Vagina (tissue), 2 donors: Measurements from ENCODE around the gene PTPRM. TPM values are rescaled to one million over a fixed set of nuclear protein-coding genes. Genes with fewer than 3 reads are reported as not detected.

Experiments
- DNase-seq, 2 donors: peaks; one replicate each; pipeline ENCODE4 v3.0.0-alpha.2; 2017; ENCODE audit errors: extremely low spot score in 2 of 2
- H3K27ac ChIP-seq: fragments of 200-600 bp; sonication (generic); one replicate; pipeline ENCODE4 v1.5.1; 2019
- H3K27me3 ChIP-seq: fragments of 200-600 bp; sonication (generic); one replicate; pipeline ENCODE4 v1.5.1; 2019
- H3K36me3 ChIP-seq, 2 donors: fragments of 200-600 bp; sonication (generic); one replicate each; pipeline ENCODE4 v1.5.1; 2017 to 2019
- H3K4me1 ChIP-seq: fragments of 200-600 bp; sonication (generic); one replicate; pipeline ENCODE4 v1.5.1; 2019
- H3K4me3 ChIP-seq, 2 donors: fragments of 200-600 bp; sonication (generic); 1 replicate in 1 of 2; 2 replicates in 1 of 2; pipeline ENCODE4 v1.5.1; 2016 to 2019
- H3K9me3 ChIP-seq: fragments of 200-600 bp; sonication (generic); one replicate; pipeline ENCODE4 v1.5.1; 2019
- POLR2A ChIP-seq, 2 donors: fragments of 450-650 bp; IDR thresholded peaks; one replicate each; pipeline ENCODE4 v1.6.1; 2017; ENCODE audit warnings: antibody characterized with exemption in 2 of 2, mild to moderate bottlenecking in 2 of 2, moderate library complexity in 2 of 2
- POLR2AphosphoS5 ChIP-seq, 2 donors: sonication (generic); formaldehyde crosslinking; IDR thresholded peaks; one replicate each; pipeline ENCODE4 v1.9.0; 2017; ENCODE audit warnings: antibody characterized with exemption in 2 of 2, mild to moderate bottlenecking in 2 of 2, low read depth in 1 of 2; ENCODE audit not compliant: insufficient read depth in 1 of 2
- intact Hi-C: fragments of 100-400 bp; cut with DNase I; formaldehyde crosslinking; loops from one replicate; pipeline ENCODE4 v1.15.1; 2023
- total RNA-seq: library from RNA; depleted of rRNA; stranded (reverse); fragments of >200 nt; gene quantifications from one replicate; pipeline ENCODE4 v1.2.3, GENCODE V29; 2016
- TF ChIP-seq, protein P1 (sequence below), 3 experiments: fragments of 450-650 bp in 2 of 3; fragments of 200-600 bp in 1 of 3; sonication (generic) in 1 of 3; IDR thresholded peaks; one replicate each; pipeline ENCODE4 v1.5.1; 2017 to 2019; ENCODE audit warnings: antibody characterized with exemption in 3 of 3, mild to moderate bottlenecking in 2 of 3, moderate library complexity in 2 of 3

PTPRM gene
- total RNA-seq, 1 donor from 2014 or later, result 60.2 TPM

DNA sequence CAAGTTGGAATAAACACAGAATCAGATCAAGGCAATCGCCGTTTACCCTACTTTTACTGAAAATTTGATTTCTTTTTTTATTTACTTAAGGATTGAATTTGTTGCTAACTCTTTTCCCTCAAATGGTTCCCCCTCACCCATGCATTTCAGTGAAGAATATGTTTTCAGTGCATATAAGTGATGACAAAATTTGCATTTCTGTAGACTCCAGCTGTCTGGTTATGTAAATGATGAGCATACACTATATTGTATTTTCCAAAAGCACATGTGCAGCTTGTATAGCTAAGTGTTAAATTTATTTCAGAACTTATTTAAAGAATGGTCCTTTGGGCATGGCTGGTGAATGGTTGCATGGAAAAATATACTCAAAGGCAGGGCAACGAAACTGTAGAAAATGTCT, 437.7 kb downstream of the PTPRM start:
- H3K36me3 ChIP-seq, result no peaks in the 10 kb centered on the region
- no peak overlapping the region for H3K27ac ChIP-seq
- no peak for DNase-seq
- TF ChIP-seq POLR2A (IDR thresholded peaks at IDR 0.05), result no peak
- TF ChIP-seq, protein P1, sequence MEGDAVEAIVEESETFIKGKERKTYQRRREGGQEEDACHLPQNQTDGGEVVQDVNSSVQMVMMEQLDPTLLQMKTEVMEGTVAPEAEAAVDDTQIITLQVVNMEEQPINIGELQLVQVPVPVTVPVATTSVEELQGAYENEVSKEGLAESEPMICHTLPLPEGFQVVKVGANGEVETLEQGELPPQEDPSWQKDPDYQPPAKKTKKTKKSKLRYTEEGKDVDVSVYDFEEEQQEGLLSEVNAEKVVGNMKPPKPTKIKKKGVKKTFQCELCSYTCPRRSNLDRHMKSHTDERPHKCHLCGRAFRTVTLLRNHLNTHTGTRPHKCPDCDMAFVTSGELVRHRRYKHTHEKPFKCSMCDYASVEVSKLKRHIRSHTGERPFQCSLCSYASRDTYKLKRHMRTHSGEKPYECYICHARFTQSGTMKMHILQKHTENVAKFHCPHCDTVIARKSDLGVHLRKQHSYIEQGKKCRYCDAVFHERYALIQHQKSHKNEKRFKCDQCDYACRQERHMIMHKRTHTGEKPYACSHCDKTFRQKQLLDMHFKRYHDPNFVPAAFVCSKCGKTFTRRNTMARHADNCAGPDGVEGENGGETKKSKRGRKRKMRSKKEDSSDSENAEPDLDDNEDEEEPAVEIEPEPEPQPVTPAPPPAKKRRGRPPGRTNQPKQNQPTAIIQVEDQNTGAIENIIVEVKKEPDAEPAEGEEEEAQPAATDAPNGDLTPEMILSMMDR (IDR thresholded peaks at IDR 0.05), result no peak
- no peak for TF ChIP-seq POLR2AphosphoS5 (IDR thresholded peaks at IDR 0.05; ENCODE audit: insufficient read depth in 1 of 2, low read depth in 1 of 2)
- H3K9me3 ChIP-seq, result no peaks in the 10 kb centered on the region
- no peaks in the 10 kb centered on the region for H3K27me3 ChIP-seq
- H3K4me3 ChIP-seq, result no peak overlapping the region
- H3K4me1 ChIP-seq, result no peaks in the 10 kb centered on the region
- intact Hi-C loops, result no loop called here

DNA sequence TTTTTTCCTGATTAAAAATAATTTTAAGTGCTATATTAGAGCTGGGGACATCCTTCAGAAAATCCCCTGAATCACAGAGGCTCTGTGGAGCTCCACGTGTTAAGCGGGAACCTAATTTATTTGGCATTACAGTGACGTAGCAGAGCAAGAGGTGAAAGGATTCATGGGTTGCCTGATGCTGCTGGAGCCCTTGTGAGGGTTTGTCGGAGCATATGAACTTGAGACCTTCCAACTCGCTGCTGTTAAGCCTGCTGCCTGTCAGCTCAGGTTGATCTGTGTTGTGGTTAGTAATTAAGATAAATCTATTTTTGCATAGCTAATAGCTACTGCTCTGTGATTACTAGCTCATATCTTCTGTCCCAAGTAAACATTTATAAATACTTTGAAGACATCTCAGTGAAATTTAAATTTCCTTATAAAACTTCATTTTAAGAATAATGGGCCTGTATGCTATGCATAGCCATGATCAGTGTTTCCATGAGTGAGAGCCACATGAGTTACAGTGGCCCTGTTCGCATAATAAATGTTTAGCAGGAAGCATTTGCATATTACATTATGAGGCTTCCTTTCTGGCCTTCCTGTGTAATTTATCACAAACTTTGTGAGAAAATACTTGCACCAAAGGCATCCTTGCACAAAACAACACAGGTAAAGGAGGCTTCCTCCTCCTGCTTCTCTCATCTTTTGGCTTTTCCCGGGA, 438.9 kb downstream of the PTPRM start:
- Histone ChIP-seq H3K27ac (no peak overlapping the region), H3K4me1 (no peaks in the 10 kb centered on the region), H3K9me3 (no peaks in the 10 kb centered on the region), H3K4me3 (no peak overlapping the region), H3K36me3 (no peaks in the 10 kb centered on the region), H3K27me3 (no peaks in the 10 kb centered on the region)
- DNase-seq, result no peak
- intact Hi-C loops, result no loop called here
- TF ChIP-seq, protein P1 (IDR thresholded peaks at IDR 0.05), result no peak
- no peak for TF ChIP-seq POLR2AphosphoS5 (IDR thresholded peaks at IDR 0.05; ENCODE audit: insufficient read depth in 1 of 2, low read depth in 1 of 2)
- TF ChIP-seq POLR2A (IDR thresholded peaks at IDR 0.05), result no peak

DNA sequence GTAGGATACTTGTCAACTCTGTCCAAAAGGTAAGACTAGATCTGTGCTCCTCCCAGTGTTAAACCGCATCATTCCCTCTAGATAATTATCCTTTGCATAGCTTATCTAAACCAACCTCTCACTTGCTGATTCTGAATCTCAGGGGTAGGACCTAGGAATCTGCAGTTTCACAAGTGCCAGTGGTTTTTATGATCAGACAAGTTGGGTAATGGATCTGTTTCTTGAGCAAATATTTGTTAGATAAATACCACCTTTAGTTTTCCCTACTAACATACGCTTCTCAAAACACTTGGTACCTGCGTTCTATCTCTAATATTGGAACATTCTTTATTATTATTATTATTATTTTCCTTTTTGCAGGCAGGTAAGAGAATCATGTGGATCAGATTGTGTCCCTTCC, 439.9 kb downstream of the PTPRM start:
- no peak overlapping the region for H3K4me3 ChIP-seq
- intact Hi-C loops, result no loop called here
- TF ChIP-seq, protein P1 (IDR thresholded peaks at IDR 0.05), result no peak
- no peak for TF ChIP-seq POLR2A (IDR thresholded peaks at IDR 0.05)
- no peak for TF ChIP-seq POLR2AphosphoS5 (IDR thresholded peaks at IDR 0.05; ENCODE audit: insufficient read depth in 1 of 2, low read depth in 1 of 2)
- no peaks in the 10 kb centered on the region for H3K9me3 ChIP-seq
- DNase-seq, result no peak
- H3K36me3 ChIP-seq, result no peaks in the 10 kb centered on the region
- no peak overlapping the region for H3K27ac ChIP-seq
- no peaks in the 10 kb centered on the region for H3K27me3 ChIP-seq
- no peaks in the 10 kb centered on the region for H3K4me1 ChIP-seq

DNA sequence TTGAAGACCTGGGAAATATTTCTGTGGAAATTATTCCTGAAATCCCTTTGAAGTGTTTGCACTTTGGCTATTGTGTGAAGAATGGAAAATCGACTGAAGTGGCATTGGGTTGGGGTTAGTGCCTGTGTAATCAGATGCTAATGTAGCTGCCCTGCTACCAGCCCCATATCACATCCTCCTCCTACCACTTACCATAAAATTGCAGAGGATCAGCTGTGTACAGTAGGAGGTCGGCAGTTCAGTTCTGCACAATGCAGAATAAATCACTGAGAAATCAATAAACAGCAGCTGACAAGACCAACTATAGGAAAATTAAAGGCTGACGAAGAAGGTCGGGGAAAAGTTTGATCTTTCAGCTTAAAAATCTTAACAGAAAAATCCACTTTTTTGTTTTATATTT, 440.9 kb downstream of the PTPRM start:
- H3K4me1 ChIP-seq, result no peaks in the 10 kb centered on the region
- H3K27ac ChIP-seq, result no peak overlapping the region
- no peak overlapping the region for H3K4me3 ChIP-seq
- TF ChIP-seq, protein P1 (IDR thresholded peaks at IDR 0.05), result no peak
- no peak for TF ChIP-seq POLR2A (IDR thresholded peaks at IDR 0.05)
- TF ChIP-seq POLR2AphosphoS5 (IDR thresholded peaks at IDR 0.05; ENCODE audit: insufficient read depth in 1 of 2, low read depth in 1 of 2), result no peak
- DNase-seq, result no peak
- H3K27me3 ChIP-seq, result no peaks in the 10 kb centered on the region
- no peaks in the 10 kb centered on the region for H3K36me3 ChIP-seq
- intact Hi-C loops, result no loop called here
- no peaks in the 10 kb centered on the region for H3K9me3 ChIP-seq

DNA sequence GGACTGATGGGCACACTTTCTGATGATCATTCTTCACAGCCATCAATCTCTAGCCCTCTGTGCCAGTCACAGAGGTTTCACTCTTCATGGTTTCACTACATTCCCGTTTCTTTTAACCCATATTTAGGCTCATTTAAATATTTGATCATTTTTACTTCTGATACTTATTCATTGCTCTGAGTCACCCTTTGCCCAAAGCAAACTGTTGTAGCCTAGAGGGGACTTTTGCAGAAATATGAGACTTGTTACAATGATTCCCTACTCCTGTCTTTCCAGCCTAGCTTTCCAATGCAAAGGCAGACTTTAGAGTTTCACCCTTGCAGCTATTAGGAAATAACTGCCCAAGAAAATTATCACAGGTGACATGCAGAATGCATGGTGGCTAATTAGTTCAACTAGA, 444.2 kb downstream of the PTPRM start:
- TF ChIP-seq, protein P1 (IDR thresholded peaks at IDR 0.05), result no peak
- TF ChIP-seq POLR2A (IDR thresholded peaks at IDR 0.05) (no peak), POLR2AphosphoS5 (IDR thresholded peaks at IDR 0.05; ENCODE audit: insufficient read depth in 1 of 2, low read depth in 1 of 2) (no peak)
- Histone ChIP-seq H3K36me3 (no peaks in the 10 kb centered on the region), H3K4me1 (no peaks in the 10 kb centered on the region), H3K27me3 (no peaks in the 10 kb centered on the region), H3K4me3 (no peak overlapping the region), H3K9me3 (no peaks in the 10 kb centered on the region), H3K27ac (no peak overlapping the region)
- intact Hi-C loops, result no loop called here
- DNase-seq, result no peak
